H9 (cell line): ENCODE results near the gene SSBP2. TPM values are rescaled to one million over a fixed set of nuclear protein-coding genes. Genes with fewer than 3 reads are reported as not detected.

ENCODE experiments used
- DNase-seq: peaks from one replicate; pipeline ENCODE4 v3.0.0-alpha.2; 2017
- H2AFZ ChIP-seq: one replicate; pipeline ENCODE4 v1.6.1; 2013; ENCODE audit warnings: mild to moderate bottlenecking, low read length, control low read depth, moderate library complexity
- H2AK5ac ChIP-seq: 2 replicates; pipeline ENCODE4 v1.6.1; 2013; ENCODE audit warnings: low read length, control low read depth, mixed read lengths; ENCODE audit not compliant: insufficient read length
- H2BK120ac ChIP-seq: one replicate; pipeline ENCODE4 v1.6.1; 2013; ENCODE audit warnings: low read depth, mild to moderate bottlenecking, low read length, control low read depth, inconsistent platforms; ENCODE audit not compliant: poor library complexity, severe bottlenecking
- H2BK12ac ChIP-seq: 2 replicates; pipeline ENCODE4 v1.6.1; 2013; ENCODE audit warnings: low read length, control low read depth, mixed read lengths, low read depth; ENCODE audit not compliant: insufficient read length
- H2BK15ac ChIP-seq: 2 replicates; pipeline ENCODE4 v1.6.1; 2013; ENCODE audit warnings: low read depth, low read length, control low read depth
- H2BK20ac ChIP-seq: one replicate; pipeline ENCODE4 v1.6.1; 2013; ENCODE audit warnings: low read depth, mild to moderate bottlenecking, low read length, control low read depth, inconsistent platforms; ENCODE audit not compliant: poor library complexity, severe bottlenecking
- H2BK5ac ChIP-seq: 2 replicates; pipeline ENCODE4 v1.6.1; 2013; ENCODE audit warnings: low read length, control low read depth, mixed read lengths; ENCODE audit not compliant: insufficient read length
- H3K14ac ChIP-seq: 2 replicates; pipeline ENCODE4 v1.6.1; 2013; ENCODE audit warnings: low read length, control low read depth; ENCODE audit not compliant: insufficient read depth
- H3K18ac ChIP-seq: 2 replicates; pipeline ENCODE4 v1.6.1; 2013; ENCODE audit warnings: low read depth, mild to moderate bottlenecking, mixed read lengths, low read length, control low read depth; ENCODE audit not compliant: insufficient read length
- H3K23ac ChIP-seq: 2 replicates; pipeline ENCODE4 v1.6.1; 2013; ENCODE audit warnings: low read length, control low read depth, mixed read lengths, low read depth; ENCODE audit not compliant: insufficient read length
- H3K23me2 ChIP-seq: 2 replicates; pipeline ENCODE4 v1.6.1; 2013; ENCODE audit warnings: low read depth, mild to moderate bottlenecking, mixed read lengths, low read length, control low read depth; ENCODE audit not compliant: insufficient read length, poor library complexity, severe bottlenecking
- H3K27ac ChIP-seq: 2 replicates; pipeline ENCODE4 v1.5.1; 2013; ENCODE audit warnings: low read length, control low read depth, mixed read lengths, low read depth; ENCODE audit not compliant: insufficient read length
- H3K27me3 ChIP-seq: 2 replicates; pipeline ENCODE4 v1.6.1; 2013; ENCODE audit warnings: low read length, control low read depth, inconsistent platforms; ENCODE audit not compliant: insufficient read depth
- H3K4ac ChIP-seq: 2 replicates; pipeline ENCODE4 v1.6.1; 2013; ENCODE audit warnings: low read depth, mild to moderate bottlenecking, control low read depth, inconsistent platforms, low read length, moderate library complexity
- H3K4me1 ChIP-seq: 2 replicates; pipeline ENCODE4 v1.6.1; 2013; ENCODE audit warnings: low read length, control low read depth, inconsistent platforms; ENCODE audit not compliant: insufficient read depth
- H3K4me2 ChIP-seq: 2 replicates; pipeline ENCODE4 v1.6.1; 2013; ENCODE audit warnings: low read length, control low read depth, mixed read lengths; ENCODE audit not compliant: insufficient read length, insufficient read depth
- H3K56ac ChIP-seq: 2 replicates; pipeline ENCODE4 v1.6.1; 2013; ENCODE audit warnings: low read depth, mild to moderate bottlenecking, mixed read lengths, low read length, control low read depth; ENCODE audit not compliant: insufficient read length
- H3K79me1 ChIP-seq: 2 replicates; pipeline ENCODE4 v1.6.1; 2013; ENCODE audit warnings: low read depth, mild to moderate bottlenecking, moderate library complexity, low read length, control low read depth, inconsistent platforms; ENCODE audit not compliant: insufficient read depth, poor library complexity, severe bottlenecking
- H3K79me2 ChIP-seq: 2 replicates; pipeline ENCODE4 v1.6.1; 2013; ENCODE audit warnings: low read length, control low read depth, inconsistent platforms; ENCODE audit not compliant: insufficient read depth
- H3K9ac ChIP-seq: 2 replicates; pipeline ENCODE4 v1.6.1; 2013; ENCODE audit warnings: low read length, control low read depth, mixed read lengths; ENCODE audit not compliant: insufficient read length; ENCODE audit errors: extremely low read depth
- H3K9me3 ChIP-seq: one replicate; pipeline ENCODE4 v1.6.1; 2013; ENCODE audit warnings: low read depth, low read length, inconsistent platforms; ENCODE audit not compliant: control insufficient read depth
- H3T11ph ChIP-seq: one replicate; pipeline ENCODE4 v1.6.1; 2013; ENCODE audit warnings: mild to moderate bottlenecking, low read length, control low read depth, inconsistent platforms
- H4K20me1 ChIP-seq: one replicate; pipeline ENCODE4 v1.6.1; 2013; ENCODE audit not compliant: control insufficient read depth, insufficient read length, insufficient read depth
- H4K5ac ChIP-seq: 2 replicates; pipeline ENCODE4 v1.6.1; 2013; ENCODE audit warnings: low read depth, mild to moderate bottlenecking, mixed read lengths, low read length, control low read depth; ENCODE audit not compliant: insufficient read length
- H4K8ac ChIP-seq: replicated peaks from 2 replicates; pipeline ENCODE4 v1.6.1; 2013; ENCODE audit warnings: low read length, control low read depth, mixed read lengths, low read depth; ENCODE audit not compliant: insufficient read length
- H4K91ac ChIP-seq: 2 replicates; pipeline ENCODE4 v1.6.1; 2013; ENCODE audit warnings: low read depth, mild to moderate bottlenecking, moderate library complexity, mixed read lengths, low read length, control low read depth; ENCODE audit not compliant: insufficient read length
- H3K27ac Mint-ChIP-seq, 3 experiments: 2 replicates in 2 of 3; 3 replicates in 1 of 3; pipeline ENCODE4 v1.8.0; 2020 to 2021; ENCODE audit warnings: mixed read lengths in 3 of 3, mild to moderate bottlenecking in 1 of 3, moderate library complexity in 1 of 3
- H3K27me3 Mint-ChIP-seq: 2 replicates; pipeline ENCODE4 v1.8.0; 2021; ENCODE audit warnings: low read depth, mild to moderate bottlenecking, moderate library complexity, mixed read lengths
- H3K36me3 Mint-ChIP-seq, 3 experiments: 2 replicates in 2 of 3; 3 replicates in 1 of 3; pipeline ENCODE4 v1.8.0; 2020 to 2021; ENCODE audit warnings: low read depth in 3 of 3, mixed read lengths in 3 of 3; ENCODE audit not compliant: insufficient read depth in 1 of 3
- H3K4me1 Mint-ChIP-seq, 2 experiments: 2 replicates each; pipeline ENCODE4 v1.8.0; 2020; ENCODE audit warnings: mixed read lengths in 2 of 2
- H3K4me3 Mint-ChIP-seq, 2 experiments: 2 replicates in 1 of 2; 3 replicates in 1 of 2; pipeline ENCODE4 v1.8.0; 2020 to 2021; ENCODE audit warnings: mild to moderate bottlenecking in 2 of 2, mixed read lengths in 2 of 2, moderate library complexity in 1 of 2
- H3K9me3 Mint-ChIP-seq, 2 experiments: 2 replicates in 1 of 2; 3 replicates in 1 of 2; pipeline ENCODE4 v1.8.0; 2020; ENCODE audit warnings: mild to moderate bottlenecking in 2 of 2, mixed read lengths in 2 of 2, moderate library complexity in 1 of 2
- total RNA-seq: library from RNA; stranded (reverse); gene quantifications from 2 replicates; pipeline ENCODE4 v1.2.1, GENCODE V29; 2021
- TF ChIP-seq, protein P1 (sequence below): fragments of 200-600 bp; sonication (generic); conservative IDR thresholded peaks from 3 replicates; pipeline ENCODE4 v1.8.0; 2021; ENCODE audit warnings: antibody characterized with exemption, mild to moderate bottlenecking

Gene SSBP2
- total RNA-seq, 1 experiment from 2014 or later: 35.6 TPM

DNA sequence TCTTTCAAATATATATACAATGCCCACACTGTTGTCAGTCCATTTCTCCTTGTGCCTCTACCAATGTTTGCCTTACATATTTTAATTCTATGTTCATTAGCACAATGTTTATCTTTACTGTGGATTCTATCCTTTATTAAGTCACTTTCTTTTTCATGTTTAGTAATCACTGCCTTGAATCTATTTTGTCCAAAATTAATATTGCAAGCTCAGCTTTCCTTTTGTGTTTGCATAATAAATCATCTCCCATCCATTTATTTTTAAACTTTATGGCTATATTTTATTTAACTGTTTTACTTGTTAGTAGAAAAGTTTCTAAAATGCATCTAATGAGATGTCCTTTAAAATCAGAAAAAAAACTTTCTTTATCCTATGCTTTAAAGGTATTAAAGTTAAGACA, 230.1 kb downstream of the SSBP2 start:
- H2BK5ac ChIP-seq: no peak overlapping the region
- Mint-ChIP-seq H3K9me3 (no peaks in the 10 kb centered on the region), H3K27me3 (no peaks in the 10 kb centered on the region), H3K36me3 (no peaks in the 10 kb centered on the region), H3K4me3 (no peak overlapping the region), H3K4me1 (peaks cover 5 to 9% of the 10 kb centered on the region in 2 experiments), H3K27ac (no peak overlapping the region)
- H3T11ph ChIP-seq: no peak overlapping the region
- DNase-seq: no peak
- no peak overlapping the region for H3K27ac ChIP-seq
- H3K4ac ChIP-seq: no peak overlapping the region
- no peak overlapping the region for H2BK15ac ChIP-seq
- H3K4me1 ChIP-seq: no peaks in the 10 kb centered on the region
- no peaks in the 10 kb centered on the region for H3K9me3 ChIP-seq
- H3K27me3 ChIP-seq: no peaks in the 10 kb centered on the region
- H3K79me1 ChIP-seq: no peaks in the 10 kb centered on the region
- no peak overlapping the region for H3K23ac ChIP-seq
- H4K20me1 ChIP-seq: no peaks in the 10 kb centered on the region
- H4K91ac ChIP-seq: no peak overlapping the region
- H3K4me2 ChIP-seq: no peak overlapping the region
- TF ChIP-seq, protein P1, sequence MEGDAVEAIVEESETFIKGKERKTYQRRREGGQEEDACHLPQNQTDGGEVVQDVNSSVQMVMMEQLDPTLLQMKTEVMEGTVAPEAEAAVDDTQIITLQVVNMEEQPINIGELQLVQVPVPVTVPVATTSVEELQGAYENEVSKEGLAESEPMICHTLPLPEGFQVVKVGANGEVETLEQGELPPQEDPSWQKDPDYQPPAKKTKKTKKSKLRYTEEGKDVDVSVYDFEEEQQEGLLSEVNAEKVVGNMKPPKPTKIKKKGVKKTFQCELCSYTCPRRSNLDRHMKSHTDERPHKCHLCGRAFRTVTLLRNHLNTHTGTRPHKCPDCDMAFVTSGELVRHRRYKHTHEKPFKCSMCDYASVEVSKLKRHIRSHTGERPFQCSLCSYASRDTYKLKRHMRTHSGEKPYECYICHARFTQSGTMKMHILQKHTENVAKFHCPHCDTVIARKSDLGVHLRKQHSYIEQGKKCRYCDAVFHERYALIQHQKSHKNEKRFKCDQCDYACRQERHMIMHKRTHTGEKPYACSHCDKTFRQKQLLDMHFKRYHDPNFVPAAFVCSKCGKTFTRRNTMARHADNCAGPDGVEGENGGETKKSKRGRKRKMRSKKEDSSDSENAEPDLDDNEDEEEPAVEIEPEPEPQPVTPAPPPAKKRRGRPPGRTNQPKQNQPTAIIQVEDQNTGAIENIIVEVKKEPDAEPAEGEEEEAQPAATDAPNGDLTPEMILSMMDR: no peak
- H2AFZ ChIP-seq: no peak overlapping the region
- no peak overlapping the region for H3K56ac ChIP-seq
- no peak overlapping the region for H4K8ac ChIP-seq
- no peak overlapping the region for H3K18ac ChIP-seq
- H3K14ac ChIP-seq: no peak overlapping the region
- no peak overlapping the region for H2BK120ac ChIP-seq
- no peak overlapping the region for H3K9ac ChIP-seq
- H3K79me2 ChIP-seq: no peaks in the 10 kb centered on the region
- no peak overlapping the region for H2BK12ac ChIP-seq
- no peaks in the 10 kb centered on the region for H3K23me2 ChIP-seq
- H4K5ac ChIP-seq: no peak overlapping the region
- H2BK20ac ChIP-seq: no peak overlapping the region
- H2AK5ac ChIP-seq: no peak overlapping the region
